Thyroid gland (tissue), 4 donors: ENCODE results near the gene PARD3.

ENCODE experiments used
- POLR2A ChIP-seq, 2 donors: fragments of 450-650 bp; IDR thresholded peaks; one replicate each; pipeline ENCODE4 v1.6.1; 2017; ENCODE audit warnings: antibody characterized with exemption in 2 of 2, mild to moderate bottlenecking in 2 of 2, moderate library complexity in 1 of 2
- TF ChIP-seq, protein P1 (sequence below), 6 experiments: fragments of 200-600 bp in 3 of 6; fragments of 450-650 bp in 3 of 6; sonication (generic) in 3 of 6; IDR thresholded peaks; one replicate each; pipeline ENCODE4 v1.5.1; 2016 to 2019; ENCODE audit warnings: antibody characterized with exemption in 6 of 6, mild to moderate bottlenecking in 2 of 6, inconsistent platforms in 1 of 6, moderate library complexity in 1 of 6

- TF ChIP-seq POLR2A (IDR thresholded peaks at IDR 0.05) = no peak
- TF ChIP-seq, protein P1, sequence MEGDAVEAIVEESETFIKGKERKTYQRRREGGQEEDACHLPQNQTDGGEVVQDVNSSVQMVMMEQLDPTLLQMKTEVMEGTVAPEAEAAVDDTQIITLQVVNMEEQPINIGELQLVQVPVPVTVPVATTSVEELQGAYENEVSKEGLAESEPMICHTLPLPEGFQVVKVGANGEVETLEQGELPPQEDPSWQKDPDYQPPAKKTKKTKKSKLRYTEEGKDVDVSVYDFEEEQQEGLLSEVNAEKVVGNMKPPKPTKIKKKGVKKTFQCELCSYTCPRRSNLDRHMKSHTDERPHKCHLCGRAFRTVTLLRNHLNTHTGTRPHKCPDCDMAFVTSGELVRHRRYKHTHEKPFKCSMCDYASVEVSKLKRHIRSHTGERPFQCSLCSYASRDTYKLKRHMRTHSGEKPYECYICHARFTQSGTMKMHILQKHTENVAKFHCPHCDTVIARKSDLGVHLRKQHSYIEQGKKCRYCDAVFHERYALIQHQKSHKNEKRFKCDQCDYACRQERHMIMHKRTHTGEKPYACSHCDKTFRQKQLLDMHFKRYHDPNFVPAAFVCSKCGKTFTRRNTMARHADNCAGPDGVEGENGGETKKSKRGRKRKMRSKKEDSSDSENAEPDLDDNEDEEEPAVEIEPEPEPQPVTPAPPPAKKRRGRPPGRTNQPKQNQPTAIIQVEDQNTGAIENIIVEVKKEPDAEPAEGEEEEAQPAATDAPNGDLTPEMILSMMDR (IDR thresholded peaks at IDR 0.05) = no peak
These were observed 117.5 kb downstream of the PARD3 start for GRCh38 chr10:34697351-34698247.
